GM21447 (cell line): ENCODE results near the gene AURKA.
A peak's percentile ranks its signal among the peaks of the same experiment; 100 is the strongest.
"Not testable (repeated sequence)": the region's sequence is repeated elsewhere in the genome, so short reads cannot be mapped to it uniquely, and the experiment has no call there.

Experiments
- ATAC-seq: cut with Tn5 transposase; IDR thresholded peaks from one replicate; pipeline ENCODE4 v1.9.1; 2021; ENCODE audit not compliant: unreplicated experiment

The AURKA gene

DNA sequence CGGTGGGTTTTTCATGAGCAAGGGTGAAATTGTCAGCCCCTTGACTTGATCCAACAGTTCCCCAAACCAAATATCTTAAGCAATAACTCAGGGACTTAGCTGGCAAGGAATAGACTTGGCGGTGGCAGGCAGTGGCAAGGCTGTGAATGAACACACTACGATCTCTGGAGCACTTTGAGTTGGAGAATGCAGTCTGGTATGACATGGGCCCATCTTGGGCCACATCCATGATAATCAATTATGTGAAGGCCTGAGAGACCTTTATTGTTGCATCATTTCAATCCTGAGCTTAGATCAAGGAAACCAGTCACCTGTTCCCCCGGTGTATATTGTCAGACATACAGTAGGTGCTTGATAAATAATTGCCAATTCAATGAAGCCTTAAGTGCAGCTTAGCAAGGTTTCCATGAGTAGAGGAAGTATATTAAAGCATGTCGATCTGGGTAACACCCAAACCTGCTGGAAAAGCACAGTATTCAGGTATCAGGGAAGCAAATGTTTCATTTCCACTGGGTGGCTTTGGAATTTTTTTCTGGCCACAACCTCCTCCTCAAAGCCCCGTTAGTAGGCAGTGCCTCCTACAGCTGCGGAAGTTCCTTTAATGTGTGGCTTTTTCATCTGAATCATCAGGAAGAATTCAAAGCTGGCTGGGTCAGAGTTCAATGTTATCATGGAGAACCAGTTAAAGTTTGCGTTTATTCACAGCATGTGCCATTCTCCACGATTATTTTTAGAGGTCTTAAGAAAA is 30.2 kb upstream of the AURKA start:
- no peak for ATAC-seq

DNA sequence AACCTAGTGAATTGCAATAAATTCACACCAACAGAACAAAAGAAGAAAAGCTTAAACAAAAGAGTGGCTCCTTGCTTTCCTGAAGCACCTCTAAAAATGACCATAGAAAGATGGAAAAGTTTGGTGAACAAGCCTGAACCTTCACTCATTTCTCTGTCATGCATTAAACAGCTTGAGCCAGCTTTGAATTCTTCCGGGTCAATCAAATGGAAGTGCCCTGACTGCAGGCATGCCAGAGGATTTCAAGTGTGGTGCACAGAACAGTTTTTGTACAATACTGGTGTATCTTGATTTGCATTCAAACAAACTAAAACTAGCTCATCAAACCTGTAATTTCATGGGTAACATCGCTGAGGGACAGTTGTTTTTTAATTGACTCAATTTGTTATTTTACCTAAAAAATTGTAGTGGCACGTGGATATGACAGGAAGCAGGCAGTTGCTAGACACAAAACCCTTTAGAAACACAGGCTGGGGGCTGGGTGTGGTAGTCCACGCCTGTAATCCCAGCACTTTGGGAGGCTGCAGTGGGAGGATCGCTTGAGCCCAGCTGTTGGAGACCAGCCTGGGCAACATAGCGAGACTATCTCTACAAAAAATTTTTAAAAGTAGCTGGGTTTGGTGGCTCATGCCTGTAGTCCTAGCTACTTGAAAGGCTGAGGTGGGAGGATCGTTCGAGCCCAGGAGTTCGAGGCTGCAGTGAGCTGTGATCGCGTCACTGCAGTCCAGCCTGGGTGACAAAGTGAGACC is 29.1 kb upstream of the AURKA start:
- no peak for ATAC-seq

- no peak for ATAC-seq
These were observed 28.0 kb upstream of the AURKA start for GRCh38 chr20:56420028-56420427.

GRCh38 chr20:56418385-56418861 is 26.4 kb upstream of the AURKA start:
- no peak for ATAC-seq

DNA sequence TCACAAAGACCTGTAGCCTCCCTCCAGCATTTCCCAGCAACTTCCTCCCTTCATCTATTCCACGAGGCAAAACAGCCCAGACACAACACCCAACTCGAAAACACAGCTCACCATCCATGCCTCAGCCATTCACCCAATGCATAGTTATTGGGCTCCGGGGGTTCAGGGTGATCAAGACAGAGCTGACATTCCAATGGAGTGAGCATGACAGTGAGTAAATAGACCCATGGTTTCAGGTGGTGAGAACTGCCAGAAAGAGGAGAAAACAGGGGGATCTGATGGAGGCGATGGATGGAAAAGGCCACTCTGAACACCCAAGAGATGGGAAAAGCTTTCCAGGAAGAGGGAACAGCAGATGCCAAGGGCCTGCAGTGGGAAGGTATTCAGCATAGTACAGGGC is 25.9 kb upstream of the AURKA start:
- ATAC-seq: no peak

- ATAC-seq: no peak
These were observed 25.4 kb upstream of the AURKA start for GRCh38 chr20:56417402-56417801.

DNA sequence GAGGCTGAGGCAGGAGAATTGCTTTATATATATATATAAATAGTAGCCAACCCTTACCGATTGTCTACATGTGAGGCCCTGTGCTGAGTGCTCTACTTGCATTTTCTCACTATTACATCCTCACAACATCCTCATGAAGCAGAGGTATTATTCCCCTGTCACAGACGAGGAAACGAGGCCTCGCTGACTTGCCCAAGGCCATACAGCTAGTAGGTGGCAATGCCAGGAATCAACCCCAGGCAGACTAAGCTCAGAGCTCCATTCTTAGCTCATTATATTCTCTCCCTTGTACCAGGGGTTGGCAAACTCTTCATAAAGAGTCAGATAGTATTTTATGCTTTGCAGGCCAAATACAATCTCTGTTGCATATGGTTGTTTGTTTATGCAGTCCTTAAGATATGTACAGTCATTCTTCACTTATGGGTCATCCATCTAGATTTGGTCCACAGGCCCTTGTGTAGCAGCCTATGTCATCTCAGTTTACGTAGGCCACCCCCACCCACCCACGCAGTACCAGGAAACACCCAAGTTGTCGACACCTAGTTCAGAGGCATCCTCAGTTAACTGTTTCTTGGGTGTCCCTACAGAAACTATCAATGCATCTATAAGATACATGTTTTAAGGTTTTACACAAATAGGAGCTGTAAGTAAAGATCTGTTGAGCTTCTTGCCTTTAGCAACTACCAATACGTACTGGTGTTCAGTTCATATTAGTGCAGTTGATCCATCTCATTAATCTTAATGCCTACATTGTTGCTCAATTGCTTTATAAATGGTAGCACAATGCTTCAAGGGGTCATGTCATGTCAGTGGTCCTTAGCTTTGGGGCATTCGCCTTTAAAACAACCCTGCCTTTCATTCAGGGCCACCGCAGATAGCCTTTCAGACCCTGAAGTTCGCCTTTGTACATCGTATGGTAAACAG is 23.1 kb upstream of the AURKA start:
- ATAC-seq: no peak

- no peak for ATAC-seq
These were observed 20.9 kb upstream of the AURKA start for GRCh38 chr20:56412949-56413348.

GRCh38 chr20:56412473-56412790 is 20.4 kb upstream of the AURKA start:
- ATAC-seq: no peak

- ATAC-seq: peak; percentile 73
These were observed 19.9 kb upstream of the AURKA start, which contains the start of gene CASS4 for GRCh38 chr20:56411759-56412472. CASS4 (plus strand) TSS chr20:56412260; CDS start chr20:56412459, 199 bp downstream.

DNA sequence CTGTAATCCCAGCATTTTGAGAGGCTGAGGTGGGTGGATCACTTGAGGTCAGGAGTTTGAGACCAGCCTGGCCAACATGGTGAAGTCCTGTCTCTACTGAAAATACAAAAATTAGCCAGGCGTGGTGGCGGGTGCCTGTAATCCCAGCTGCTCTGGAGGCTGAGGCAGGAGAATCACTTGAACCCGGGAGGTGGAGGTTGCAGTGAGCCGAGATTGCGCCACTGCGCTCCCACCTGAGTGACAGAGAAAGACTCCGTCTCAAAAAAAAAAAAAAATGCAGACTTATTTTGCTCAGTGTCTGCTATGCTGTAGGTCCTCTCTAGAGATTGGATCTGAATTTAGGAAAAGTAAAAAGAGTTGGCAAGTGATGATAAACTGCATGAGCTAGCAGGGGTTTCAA is 19.3 kb upstream of the AURKA start:
- not testable (repeated sequence) for ATAC-seq

GRCh38 chr20:56409956-56410355 is 17.9 kb upstream of the AURKA start:
- ATAC-seq: no peak

- ATAC-seq: no peak
These were observed 17.5 kb upstream of the AURKA start for GRCh38 chr20:56409521-56409920.

GRCh38 chr20:56406910-56407309 is 14.9 kb upstream of the AURKA start:
- ATAC-seq: no peak

GRCh38 chr20:56405356-56405755 is 13.3 kb upstream of the AURKA start:
- not testable (repeated sequence) for ATAC-seq

- no peak for ATAC-seq
These were observed 11.4 kb upstream of the AURKA start for GRCh38 chr20:56403465-56403864.

- ATAC-seq: no peak
These were observed 8.1 kb upstream of the AURKA start for GRCh38 chr20:56400001-56400640.

DNA sequence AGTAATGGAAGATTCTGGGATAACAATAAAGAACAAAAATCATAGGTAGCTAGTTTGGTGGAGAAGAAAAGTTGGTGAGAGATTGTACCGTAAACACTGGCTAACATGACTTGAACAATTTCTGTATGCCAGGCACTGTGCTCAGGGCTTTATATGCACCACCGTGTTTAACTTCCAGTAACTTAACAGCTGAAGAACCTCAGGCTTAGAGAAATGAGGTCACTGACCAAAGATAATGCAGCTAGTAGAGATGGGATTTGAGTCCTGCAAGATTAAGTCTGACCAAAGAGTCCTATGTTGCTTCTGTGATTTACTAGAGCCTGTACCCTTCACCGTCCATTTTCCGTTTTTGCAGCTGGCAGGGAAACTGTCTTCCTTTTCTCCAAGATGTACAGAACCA is 3.2 kb upstream of the AURKA start:
- no peak for ATAC-seq

DNA sequence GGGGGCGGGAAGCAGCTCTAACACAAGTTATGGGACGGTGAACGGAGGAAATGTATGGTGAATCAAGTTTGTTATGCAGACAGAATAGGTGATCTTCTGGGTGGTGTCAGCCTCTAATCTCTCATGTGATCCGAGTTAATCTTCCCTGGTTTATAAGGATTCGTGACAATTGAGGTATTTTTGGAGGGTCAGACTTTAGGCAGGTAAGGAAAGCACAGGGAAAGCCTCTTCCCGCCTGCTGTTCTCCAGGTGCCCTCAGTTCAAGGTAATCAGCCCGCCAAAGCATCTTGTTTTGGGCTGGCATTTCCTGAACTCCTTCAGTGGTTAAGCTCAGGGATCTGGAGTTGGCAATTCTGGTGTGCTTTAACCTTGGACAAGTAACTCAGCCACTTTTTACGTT is 1.6 kb upstream of the AURKA start:
- no peak for ATAC-seq

GRCh38 chr20:56392881-56393482 is 967 bp upstream of the AURKA start:
- ATAC-seq: no peak
